ENCODE measurements around the gene ZNF296. TPM values are rescaled to one million over a fixed set of nuclear protein-coding genes. Genes with fewer than 3 reads are reported as not detected.

Gene ZNF296
- total and polyA plus RNA-seq, 2 experiments from 2014 or later: not detected

- H3K9ac ChIP-seq: no peak overlapping the region
- no peak overlapping the region for H3K4me3 ChIP-seq
- no peak overlapping the region for H3K4me2 ChIP-seq (ENCODE audit: unreplicated experiment)
- TF ChIP-seq EZH2 (IDR thresholded peaks at IDR 0.05; ENCODE audit: insufficient read depth, poor library complexity, severe bottlenecking) (no peak), EZH2phosphoT487 (IDR thresholded peaks at IDR 0.05; ENCODE audit: insufficient read depth, low read depth) (no peak)
- H2AFZ ChIP-seq: no peak overlapping the region
- in situ Hi-C loops (cut with MboI): no loop called here
- H3K36me3 ChIP-seq (ENCODE audit: low read depth): no peaks in the 10 kb centered on the region
- no peak overlapping the region for H3K27ac ChIP-seq
- H3K4me1 ChIP-seq (ENCODE audit: insufficient read depth): no peaks in the 10 kb centered on the region
- peaks cover 13% of the 10 kb centered on the region for H3F3A ChIP-seq (ENCODE audit: insufficient read depth)
- peaks cover 42% of the 10 kb centered on the region for H3K79me2 ChIP-seq (ENCODE audit: insufficient read depth)
- H3K27me3 ChIP-seq (replicated peaks; ENCODE audit: insufficient read depth): no peaks in the 10 kb centered on the region
- no peak for DNase-seq
- H3K9me3 ChIP-seq (ENCODE audit: low read depth): no peaks in the 10 kb centered on the region
- H3K9me2 ChIP-seq (ENCODE audit: insufficient read depth): no peaks in the 10 kb centered on the region
- H4K20me1 ChIP-seq (ENCODE audit: insufficient read depth): no peaks in the 10 kb centered on the region
- WGBS, 2 experiments (ENCODE audit: low coverage in 1 of 2, low lambda C conversion rate in 2 of 2, missing lambda C conversion rate in 2 of 2): 92 to 95% methylated on average over 11 of the region's 11 CpGs
Measured at GRCh38 chr19:45087531-45087930, 11.3 kb upstream of the ZNF296 start.

- no peak overlapping the region for H3K27ac ChIP-seq
- WGBS, 2 experiments (ENCODE audit: low coverage in 1 of 2, low lambda C conversion rate in 2 of 2, missing lambda C conversion rate in 2 of 2): 91 to 97% methylated on average over 4 of the region's 4 CpGs
- H3F3A ChIP-seq (ENCODE audit: insufficient read depth): peaks cover 13% of the 10 kb centered on the region
- no peak for TF ChIP-seq EZH2phosphoT487 (IDR thresholded peaks at IDR 0.05; ENCODE audit: insufficient read depth, low read depth)
- no peak for TF ChIP-seq EZH2 (IDR thresholded peaks at IDR 0.05; ENCODE audit: insufficient read depth, poor library complexity, severe bottlenecking)
- H3K9me2 ChIP-seq (ENCODE audit: insufficient read depth): no peaks in the 10 kb centered on the region
- no peak overlapping the region for H3K9ac ChIP-seq
- no peak overlapping the region for H3K4me2 ChIP-seq (ENCODE audit: unreplicated experiment)
- H4K20me1 ChIP-seq (ENCODE audit: insufficient read depth): no peaks in the 10 kb centered on the region
- no peaks in the 10 kb centered on the region for H3K36me3 ChIP-seq (ENCODE audit: low read depth)
- no peaks in the 10 kb centered on the region for H3K4me1 ChIP-seq (ENCODE audit: insufficient read depth)
- H2AFZ ChIP-seq: no peak overlapping the region
- in situ Hi-C loops (cut with MboI): no loop called here
- H3K9me3 ChIP-seq (ENCODE audit: low read depth): no peaks in the 10 kb centered on the region
- H3K4me3 ChIP-seq: no peak overlapping the region
- no peaks in the 10 kb centered on the region for H3K27me3 ChIP-seq (replicated peaks; ENCODE audit: insufficient read depth)
- H3K79me2 ChIP-seq (ENCODE audit: insufficient read depth): peaks cover 52% of the 10 kb centered on the region
- DNase-seq: no peak
Measured at GRCh38 chr19:45086480-45086879, 10.2 kb upstream of the ZNF296 start.

DNA sequence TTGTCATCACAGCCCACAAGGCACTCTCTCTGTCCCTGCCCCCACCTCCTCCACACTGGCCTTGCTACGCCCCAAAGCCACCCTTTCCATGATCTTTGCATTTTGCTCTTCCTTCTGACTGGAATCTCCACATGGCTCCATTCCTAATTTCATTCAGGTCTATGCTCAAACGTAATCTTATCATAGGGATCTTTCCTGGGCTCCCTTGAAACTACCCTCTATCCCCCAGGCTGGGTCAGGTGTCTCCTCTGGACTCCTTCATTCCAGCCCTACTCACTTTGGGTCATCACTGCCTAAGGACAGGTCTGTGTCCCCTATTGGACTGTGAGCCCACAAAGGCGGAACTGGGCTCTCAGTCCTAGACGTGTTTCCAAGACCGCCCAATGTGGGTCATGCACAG is 5.9 kb upstream of the ZNF296 start:
- in situ Hi-C loops (cut with MboI): no loop called here
- peaks cover 8% of the 10 kb centered on the region for H3K4me1 ChIP-seq (ENCODE audit: insufficient read depth)

DNA sequence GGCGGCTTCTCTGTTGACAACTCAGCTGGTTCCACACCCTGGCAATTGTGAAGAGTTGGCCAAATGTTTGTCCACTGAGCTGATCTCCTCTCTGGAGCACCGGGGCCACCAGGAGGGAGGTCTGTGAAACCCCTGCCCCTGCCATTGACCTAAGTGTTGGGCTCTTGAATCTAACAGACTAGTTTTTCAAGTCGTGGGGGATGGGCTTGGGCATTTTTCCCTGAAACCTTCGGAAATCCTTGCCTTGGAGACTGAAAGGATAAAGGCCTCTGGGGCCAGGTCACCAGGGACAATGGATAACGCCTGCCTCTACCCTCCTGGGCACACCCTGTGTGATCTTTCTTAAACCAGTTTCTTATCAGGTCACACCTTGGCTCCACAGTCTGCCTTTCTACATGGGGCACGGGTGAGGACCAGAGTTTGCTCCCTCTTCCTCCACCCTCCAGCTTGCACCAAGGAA is 3.7 kb upstream of the ZNF296 start:
- in situ Hi-C loops (cut with MboI): no loop called here
- no peak for TF ChIP-seq EZH2 (IDR thresholded peaks at IDR 0.05; ENCODE audit: insufficient read depth, poor library complexity, severe bottlenecking)
- no peak for TF ChIP-seq EZH2phosphoT487 (IDR thresholded peaks at IDR 0.05; ENCODE audit: insufficient read depth, low read depth)
- peak overlapping the region; percentile 92 for H3K4me2 ChIP-seq (ENCODE audit: unreplicated experiment)
- no peaks in the 10 kb centered on the region for H3K9me2 ChIP-seq (ENCODE audit: insufficient read depth)
- H3K79me2 ChIP-seq (ENCODE audit: insufficient read depth): peaks cover 54% of the 10 kb centered on the region
- H4K20me1 ChIP-seq (ENCODE audit: insufficient read depth): no peaks in the 10 kb centered on the region
- peak overlapping the region; percentile 94 for H2AFZ ChIP-seq
- peaks cover 8% of the 10 kb centered on the region for H3K4me1 ChIP-seq (ENCODE audit: insufficient read depth)
- whole genome bisulfite sequencing, 2 experiments (ENCODE audit: low coverage in 1 of 2, low lambda C conversion rate in 2 of 2, missing lambda C conversion rate in 2 of 2): 3% methylated on average over 6 of the region's 6 CpGs
- peak overlapping the region; percentile 60 for H3K27ac ChIP-seq
- no peak for DNase-seq
- H3K9ac ChIP-seq: peak overlapping the region; percentile 93
- H3F3A ChIP-seq (ENCODE audit: insufficient read depth): peaks cover 5% of the 10 kb centered on the region; the same call in 1 of the 2 replicates
- H3K27me3 ChIP-seq (replicated peaks; ENCODE audit: insufficient read depth): no peaks in the 10 kb centered on the region
- H3K36me3 ChIP-seq (ENCODE audit: low read depth): no peaks in the 10 kb centered on the region
- no peaks in the 10 kb centered on the region for H3K9me3 ChIP-seq (ENCODE audit: low read depth)
- H3K4me3 ChIP-seq: peak overlapping the region; percentile 96

More for the DNA sequence above, 5.9 kb upstream of the ZNF296 start:
- no peak overlapping the region for H2AFZ ChIP-seq
- no peaks in the 10 kb centered on the region for H3K9me3 ChIP-seq (ENCODE audit: low read depth)
- H3K9me2 ChIP-seq (ENCODE audit: insufficient read depth): no peaks in the 10 kb centered on the region
- no peaks in the 10 kb centered on the region for H3F3A ChIP-seq (ENCODE audit: insufficient read depth)
- H3K36me3 ChIP-seq (ENCODE audit: low read depth): no peaks in the 10 kb centered on the region
- no peak for DNase-seq
- no peaks in the 10 kb centered on the region for H4K20me1 ChIP-seq (ENCODE audit: insufficient read depth)
- peaks cover 72% of the 10 kb centered on the region for H3K79me2 ChIP-seq (ENCODE audit: insufficient read depth)
- H3K9ac ChIP-seq: no peak overlapping the region
- WGBS, 2 experiments (ENCODE audit: low coverage in 1 of 2, low lambda C conversion rate in 2 of 2, missing lambda C conversion rate in 2 of 2): 91 to 92% methylated on average over 5 of the region's 5 CpGs
- no peak overlapping the region for H3K27ac ChIP-seq
- no peak overlapping the region for H3K4me2 ChIP-seq (ENCODE audit: unreplicated experiment)
- TF ChIP-seq EZH2phosphoT487 (IDR thresholded peaks at IDR 0.05; ENCODE audit: insufficient read depth, low read depth) (no peak), EZH2 (IDR thresholded peaks at IDR 0.05; ENCODE audit: insufficient read depth, poor library complexity, severe bottlenecking) (no peak)
- no peak overlapping the region for H3K4me3 ChIP-seq
- no peaks in the 10 kb centered on the region for H3K27me3 ChIP-seq (replicated peaks; ENCODE audit: insufficient read depth)
